Stomach (tissue), 9 donors: ENCODE data around the gene NDUFA12. TPM values are rescaled to one million over a fixed set of nuclear protein-coding genes. Genes with fewer than 3 reads are reported as not detected.

Source experiments
- DNase-seq, 2 donors: peaks; one replicate each; pipeline versions ENCODE4 v3.0.0 to v3.0.0-alpha.2; 2013 to 2019
- H3K27ac ChIP-seq, 5 donors: fragments of 200-600 bp in 4 of 5; sonication (generic) in 4 of 5; one replicate each; pipeline ENCODE4 v1.5.1; 2013 to 2019; ENCODE audit warnings: mild to moderate bottlenecking in 1 of 5, moderate library complexity in 1 of 5
- H3K27me3 ChIP-seq, 3 donors: fragments of 200-600 bp; sonication (generic); one replicate each; pipeline ENCODE4 v1.5.1; 2017 to 2019; ENCODE audit warnings: mixed run types in 1 of 3
- H3K36me3 ChIP-seq, 4 donors: fragments of 200-600 bp; sonication (generic); 1 replicate in 3 of 4; 2 replicates in 1 of 4; pipeline ENCODE4 v1.5.1; 2016 to 2019
- H3K4me1 ChIP-seq, 4 donors: fragments of 200-600 bp; sonication (generic); one replicate each; pipeline ENCODE4 v1.5.1; 2016 to 2019
- H3K4me3 ChIP-seq, 4 donors: fragments of 200-600 bp; sonication (generic) in 3 of 4; one replicate each; pipeline ENCODE4 v1.5.1; 2016 to 2019; ENCODE audit warnings: mild to moderate bottlenecking in 1 of 4
- H3K9me3 ChIP-seq, 4 donors: fragments of 200-600 bp; sonication (generic); one replicate each; pipeline ENCODE4 v1.5.1; 2016 to 2019
- EP300 ChIP-seq: sonication (generic); formaldehyde crosslinking; IDR thresholded peaks from one replicate; pipeline ENCODE4 v1.6.1; 2017; ENCODE audit warnings: antibody characterized with exemption
- POLR2A ChIP-seq, 4 donors: fragments of 450-650 bp; IDR thresholded peaks; one replicate each; pipeline ENCODE4 v1.6.1; 2016; ENCODE audit warnings: antibody characterized with exemption in 4 of 4, control low read depth in 2 of 4, mild to moderate bottlenecking in 1 of 4, moderate library complexity in 1 of 4
- POLR2AphosphoS5 ChIP-seq, 3 donors: sonication (generic); formaldehyde crosslinking; IDR thresholded peaks; one replicate each; pipeline ENCODE4 v1.6.1; 2016; ENCODE audit warnings: antibody characterized with exemption in 3 of 3
- WGBS, 5 donors: extraction: QIAGEN DNeasy Blood & Tissue Kit in 3 of 5; methylation state at CpG; one replicate each; pipeline versions ENCODE4 v1.1.5 to v1.1.7; 2013 to 2018; 5-methylcytosine and 5-hydroxymethylcytosine counted together
- intact Hi-C: fragments of 100-400 bp; cut with DNase I; formaldehyde crosslinking; loops from one replicate; pipeline ENCODE4 v1.15.1; 2023; ENCODE audit warnings: low total_unique reads
- polyA plus RNA-seq, 3 donors: library from polyadenylated mRNA; stranded (reverse); fragments of 200-250 nt; gene quantifications; one replicate each; pipeline ENCODE4 v1.2.3, GENCODE V29; 2013
- total RNA-seq, 5 donors: library from RNA; depleted of rRNA; stranded (reverse); fragments of >200 nt; gene quantifications; one replicate each; pipeline versions ENCODE4 v1.1.0 to v1.2.3, GENCODE V29; 2014 to 2016
- TF ChIP-seq, protein P1 (sequence below), 7 experiments: fragments of 450-650 bp in 4 of 7; fragments of 200-600 bp in 3 of 7; sonication (generic) in 3 of 7; IDR thresholded peaks; one replicate each; pipeline ENCODE4 v1.5.1; 2016 to 2019; ENCODE audit warnings: antibody characterized with exemption in 7 of 7, control low read depth in 2 of 7, mild to moderate bottlenecking in 1 of 7
- donor health status: healthy with polysubstance abuse.
- donor health status: Bipolar disorder and iron deficiency.
- donor health status: healthy.

NDUFA12 gene
- total and polyA plus RNA-seq, 8 donors = 20.4 to 142 (median 74.9) TPM

DNA sequence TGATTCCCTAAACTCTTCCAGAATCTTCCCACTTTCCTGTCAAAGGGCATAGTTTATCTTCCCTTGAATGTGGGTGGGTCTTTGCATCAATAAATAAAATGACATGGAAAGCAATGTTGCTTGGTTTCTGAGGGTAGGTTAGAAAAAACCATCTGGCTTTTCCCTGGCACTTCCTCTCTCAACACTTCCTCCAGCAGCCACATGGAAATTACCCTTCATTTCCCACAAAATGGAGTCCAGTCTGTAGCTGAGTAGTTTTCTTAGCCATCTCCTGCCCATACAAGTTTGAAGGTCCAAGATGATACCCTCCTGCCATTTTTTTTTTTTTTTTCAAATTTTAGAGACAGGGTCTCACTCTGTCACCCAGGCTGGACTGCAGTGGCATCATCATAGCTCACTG, 11.1 kb upstream of the NDUFA12 start:
- TF ChIP-seq POLR2A (IDR thresholded peaks at IDR 0.05) (no peak), EP300 (no peak), POLR2AphosphoS5 (IDR thresholded peaks at IDR 0.05) (no peak)
- TF ChIP-seq, protein P1, sequence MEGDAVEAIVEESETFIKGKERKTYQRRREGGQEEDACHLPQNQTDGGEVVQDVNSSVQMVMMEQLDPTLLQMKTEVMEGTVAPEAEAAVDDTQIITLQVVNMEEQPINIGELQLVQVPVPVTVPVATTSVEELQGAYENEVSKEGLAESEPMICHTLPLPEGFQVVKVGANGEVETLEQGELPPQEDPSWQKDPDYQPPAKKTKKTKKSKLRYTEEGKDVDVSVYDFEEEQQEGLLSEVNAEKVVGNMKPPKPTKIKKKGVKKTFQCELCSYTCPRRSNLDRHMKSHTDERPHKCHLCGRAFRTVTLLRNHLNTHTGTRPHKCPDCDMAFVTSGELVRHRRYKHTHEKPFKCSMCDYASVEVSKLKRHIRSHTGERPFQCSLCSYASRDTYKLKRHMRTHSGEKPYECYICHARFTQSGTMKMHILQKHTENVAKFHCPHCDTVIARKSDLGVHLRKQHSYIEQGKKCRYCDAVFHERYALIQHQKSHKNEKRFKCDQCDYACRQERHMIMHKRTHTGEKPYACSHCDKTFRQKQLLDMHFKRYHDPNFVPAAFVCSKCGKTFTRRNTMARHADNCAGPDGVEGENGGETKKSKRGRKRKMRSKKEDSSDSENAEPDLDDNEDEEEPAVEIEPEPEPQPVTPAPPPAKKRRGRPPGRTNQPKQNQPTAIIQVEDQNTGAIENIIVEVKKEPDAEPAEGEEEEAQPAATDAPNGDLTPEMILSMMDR (IDR thresholded peaks at IDR 0.05) = no peak
- intact Hi-C loops = no loop called here
- no peaks in the 10 kb centered on the region for H3K4me1 ChIP-seq
- no peaks in the 10 kb centered on the region for H3K9me3 ChIP-seq
- H3K27ac ChIP-seq = no peak overlapping the region
- no peak for DNase-seq
- peaks cover 0 to 6% (median 2%) of the 10 kb centered on the region in 4 donors for H3K36me3 ChIP-seq
- H3K4me3 ChIP-seq = no peak overlapping the region
- no peaks in the 10 kb centered on the region for H3K27me3 ChIP-seq

DNA sequence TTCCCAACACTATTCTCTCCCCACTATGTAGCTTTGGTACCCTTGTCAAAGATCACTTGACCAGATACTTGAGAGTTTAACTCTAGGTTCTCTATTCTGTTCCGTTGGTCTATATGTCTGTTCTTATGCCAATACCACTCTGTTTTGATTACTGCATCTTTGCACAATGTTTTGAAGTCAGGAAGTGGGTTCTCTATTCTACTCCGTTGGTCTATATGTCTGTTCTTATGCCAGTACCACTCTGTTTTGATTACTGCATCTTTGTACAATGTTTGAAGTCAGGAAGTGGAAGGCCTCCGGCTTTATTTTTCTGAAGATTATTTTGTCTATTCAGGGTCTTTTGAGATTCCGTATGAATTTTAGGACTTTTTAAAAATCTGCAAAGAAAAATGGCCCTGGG, 2.7 kb upstream of the NDUFA12 start:
- Histone ChIP-seq H3K36me3 (peaks cover 0 to 8% (median 7%) of the 10 kb centered on the region in 4 donors), H3K4me3 (no peak overlapping the region), H3K27me3 (no peaks in the 10 kb centered on the region), H3K27ac (no peak overlapping the region), H3K9me3 (peaks cover 5 to 21% (median 13%) of the 10 kb centered on the region in 4 donors), H3K4me1 (peaks cover 11 to 27% (median 22%) of the 10 kb centered on the region in 4 donors)
- intact Hi-C loops = no loop called here
- no peak for DNase-seq
- WGBS, 5 donors = 81 to 89% (median 87%) methylated on average over 4 of the region's 4 CpGs
- TF ChIP-seq POLR2A (IDR thresholded peaks at IDR 0.05) (no peak), POLR2AphosphoS5 (IDR thresholded peaks at IDR 0.05) (no peak), EP300 (no peak)
- TF ChIP-seq, protein P1 (IDR thresholded peaks at IDR 0.05) = no peak

DNA sequence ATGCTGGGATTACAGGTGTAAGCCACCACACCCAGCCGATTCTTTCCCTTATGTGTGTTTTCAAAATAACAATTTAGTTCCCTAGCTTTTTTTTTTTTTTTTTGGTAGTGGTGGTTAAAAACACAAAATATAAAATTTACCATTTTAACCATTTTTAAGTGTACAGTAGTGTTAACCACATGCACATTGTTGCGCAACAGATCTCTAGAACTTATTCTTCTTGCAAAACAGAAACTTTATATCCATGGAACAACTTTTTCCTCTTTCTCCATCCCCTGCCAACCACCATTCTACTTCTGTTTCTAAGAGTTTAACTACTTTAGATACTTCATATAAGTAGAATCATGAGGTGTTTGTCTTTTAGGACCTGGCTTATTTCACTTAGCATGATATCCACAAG, 1.1 kb upstream of the NDUFA12 start:
- Histone ChIP-seq H3K4me1 (peaks cover 11 to 43% (median 30%) of the 10 kb centered on the region in 4 donors), H3K4me3 (no peak overlapping the region), H3K9me3 (peaks cover 5 to 21% (median 13%) of the 10 kb centered on the region in 4 donors), H3K36me3 (peaks cover 3 to 20% (median 17%) of the 10 kb centered on the region in 4 donors), H3K27me3 (no peaks in the 10 kb centered on the region), H3K27ac (no peak overlapping the region)
- intact Hi-C loops = no loop called here
- TF ChIP-seq POLR2AphosphoS5 (IDR thresholded peaks at IDR 0.05) (no peak), EP300 (no peak), POLR2A (IDR thresholded peaks at IDR 0.05) (no peak)
- TF ChIP-seq, protein P1 (IDR thresholded peaks at IDR 0.05) = no peak
- DNase-seq = no peak
- WGBS, 5 donors = 64 to 98% (median 91%) methylated on average over 2 of the region's 2 CpGs

DNA sequence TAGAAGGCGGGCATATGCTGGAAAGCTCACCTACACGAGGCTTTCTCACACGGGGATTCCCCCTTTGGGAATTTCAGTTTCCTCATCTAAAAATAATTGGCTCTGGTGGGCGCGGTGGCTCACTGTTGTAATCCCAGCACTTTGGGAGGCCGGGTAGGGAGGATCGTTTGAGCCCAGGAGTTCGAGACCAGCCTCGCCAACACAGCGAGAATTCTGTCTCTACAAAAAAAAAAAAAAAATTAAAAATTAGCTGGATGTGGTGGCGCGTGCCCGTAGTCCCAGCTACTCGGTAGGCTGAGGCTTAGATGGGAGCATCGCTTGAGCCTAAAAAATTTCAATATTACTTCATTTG, 400 bp upstream of the NDUFA12 start:
- peaks cover 11 to 48% (median 32%) of the 10 kb centered on the region in 4 donors for H3K4me1 ChIP-seq
- peaks cover 3 to 20% (median 17%) of the 10 kb centered on the region in 4 donors for H3K36me3 ChIP-seq
- H3K9me3 ChIP-seq = peaks cover 5 to 21% (median 13%) of the 10 kb centered on the region in 4 donors
- peak overlapping the region; percentile 77 to 90 (median 84) for H3K4me3 ChIP-seq
- WGBS, 5 donors = 66 to 69% (median 68%) methylated on average over 15 of the region's 15 CpGs
- H3K27ac ChIP-seq = peak overlapping the region; percentile 43 to 92 (median 82)
- intact Hi-C loops = no loop called here
- no peak for TF ChIP-seq POLR2A (IDR thresholded peaks at IDR 0.05)
- TF ChIP-seq, protein P1 (IDR thresholded peaks at IDR 0.05) = no peak
- TF ChIP-seq EP300 = no peak
- no peak for TF ChIP-seq POLR2AphosphoS5 (IDR thresholded peaks at IDR 0.05)
- no peaks in the 10 kb centered on the region for H3K27me3 ChIP-seq
- DNase-seq = no peak
